ENCODE measurements around the gene PIK3AP1.
"Not testable (repeated sequence)": the region's sequence is repeated elsewhere in the genome, so short reads cannot be mapped to it uniquely, and the experiment has no call there.

Gene PIK3AP1

GRCh38 chr10:96696845-96697425 lies 23.4 kb downstream of the PIK3AP1 start:
- no peak for DNase-seq

GRCh38 chr10:96695975-96696634 lies 24.2 kb downstream of the PIK3AP1 start:
- DNase-seq, result no peak

GRCh38 chr10:96695366-96695765 lies 24.9 kb downstream of the PIK3AP1 start:
- DNase-seq, result peak in 1 of 56 donors; percentile 4

GRCh38 chr10:96693431-96693830 lies 26.9 kb downstream of the PIK3AP1 start:
- DNase-seq, result no peak

GRCh38 chr10:96692427-96692826 lies 27.9 kb downstream of the PIK3AP1 start:
- DNase-seq, result no peak

GRCh38 chr10:96691761-96692160 lies 28.6 kb downstream of the PIK3AP1 start:
- DNase-seq, result no peak

GRCh38 chr10:96690755-96691730 lies 29.3 kb downstream of the PIK3AP1 start:
- no peak for DNase-seq

GRCh38 chr10:96688789-96689188 lies 31.5 kb downstream of the PIK3AP1 start:
- no peak for DNase-seq

GRCh38 chr10:96687317-96688012 lies 32.8 kb downstream of the PIK3AP1 start:
- no peak for DNase-seq

- DNase-seq, result no peak
These were observed 33.8 kb downstream of the PIK3AP1 start for GRCh38 chr10:96686514-96686913.

GRCh38 chr10:96685306-96685705 lies 35.0 kb downstream of the PIK3AP1 start:
- DNase-seq, result no peak

- DNase-seq, result no peak
These were observed 35.5 kb downstream of the PIK3AP1 start for GRCh38 chr10:96684826-96685225.

GRCh38 chr10:96683710-96684109 lies 36.6 kb downstream of the PIK3AP1 start:
- DNase-seq, result no peak

GRCh38 chr10:96683065-96683464 lies 37.2 kb downstream of the PIK3AP1 start:
- no peak for DNase-seq

GRCh38 chr10:96681524-96681923 lies 38.8 kb downstream of the PIK3AP1 start:
- no peak for DNase-seq

- not testable (repeated sequence) for DNase-seq
These were observed 39.9 kb downstream of the PIK3AP1 start for GRCh38 chr10:96680463-96680862.

GRCh38 chr10:96678725-96679124 lies 41.6 kb downstream of the PIK3AP1 start:
- DNase-seq, result no peak

- no peak for DNase-seq
These were observed 43.8 kb downstream of the PIK3AP1 start for GRCh38 chr10:96676272-96677112.

- no peak for DNase-seq
These were observed 44.5 kb downstream of the PIK3AP1 start for GRCh38 chr10:96675846-96676245.

GRCh38 chr10:96673318-96674099 lies 46.8 kb downstream of the PIK3AP1 start:
- peak in 10 of 56 donors; percentile 1 to 46 (median 6) for DNase-seq

Data from amygdala (tissue), 56 donors.